BE2C (cell line): ENCODE results near the gene PITRM1.

Source experiments
- DNase-seq: peaks from one replicate; pipeline ENCODE4 v3.0.0-alpha.2; 2020
- H3K27me3 ChIP-seq: fragments of 250-450 bp; sonication (Bioruptor Pico); 2 replicates; pipeline ENCODE4 v1.5.1; 2020; ENCODE audit warnings: mild to moderate bottlenecking
- H3K36me3 ChIP-seq: fragments of 250-450 bp; sonication (Bioruptor Pico); 2 replicates; pipeline ENCODE4 v1.5.1; 2020; ENCODE audit warnings: mild to moderate bottlenecking
- H3K4me1 ChIP-seq: fragments of 250-450 bp; sonication (Bioruptor Pico); 2 replicates; pipeline ENCODE4 v1.5.1; 2020
- H3K4me3 ChIP-seq: 2 replicates; pipeline ENCODE4 v1.5.1; 2011; ENCODE audit warnings: low read depth, low read length
- H3K9me3 ChIP-seq: fragments of 250-450 bp; sonication (Bioruptor Pico); 2 replicates; pipeline ENCODE4 v1.5.1; 2020
- TF ChIP-seq, protein P1 (sequence below): IDR thresholded peaks from 2 replicates; pipeline ENCODE4 v1.5.1; 2012; ENCODE audit warnings: mild to moderate bottlenecking, low read depth, low read length

PITRM1 gene

DNA sequence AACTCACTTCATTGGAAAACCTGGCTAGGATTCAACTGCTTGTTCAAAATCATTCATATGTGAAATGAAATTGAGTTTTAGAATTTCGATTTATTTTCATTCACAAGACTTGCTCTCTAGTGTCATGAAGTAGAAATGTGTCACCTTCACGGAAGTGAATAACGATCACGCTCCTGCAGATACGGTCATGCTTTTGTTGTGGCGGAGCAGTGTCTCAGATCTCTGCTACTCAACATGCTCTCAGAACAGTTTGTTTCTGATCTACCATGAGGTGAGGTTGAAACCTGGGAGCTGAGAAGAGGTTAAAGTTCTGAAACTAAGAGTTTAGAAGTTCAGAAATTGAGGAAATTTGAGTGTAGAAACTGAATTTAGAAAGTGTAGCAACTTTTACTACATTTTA lies 13.8 kb upstream of the PITRM1 start:
- Histone ChIP-seq H3K4me3 (no peak overlapping the region), H3K27me3 (peaks cover 14% of the 10 kb centered on the region), H3K4me1 (no peaks in the 10 kb centered on the region), H3K36me3 (no peaks in the 10 kb centered on the region), H3K9me3 (no peaks in the 10 kb centered on the region)
- DNase-seq = no peak
- TF ChIP-seq, protein P1, sequence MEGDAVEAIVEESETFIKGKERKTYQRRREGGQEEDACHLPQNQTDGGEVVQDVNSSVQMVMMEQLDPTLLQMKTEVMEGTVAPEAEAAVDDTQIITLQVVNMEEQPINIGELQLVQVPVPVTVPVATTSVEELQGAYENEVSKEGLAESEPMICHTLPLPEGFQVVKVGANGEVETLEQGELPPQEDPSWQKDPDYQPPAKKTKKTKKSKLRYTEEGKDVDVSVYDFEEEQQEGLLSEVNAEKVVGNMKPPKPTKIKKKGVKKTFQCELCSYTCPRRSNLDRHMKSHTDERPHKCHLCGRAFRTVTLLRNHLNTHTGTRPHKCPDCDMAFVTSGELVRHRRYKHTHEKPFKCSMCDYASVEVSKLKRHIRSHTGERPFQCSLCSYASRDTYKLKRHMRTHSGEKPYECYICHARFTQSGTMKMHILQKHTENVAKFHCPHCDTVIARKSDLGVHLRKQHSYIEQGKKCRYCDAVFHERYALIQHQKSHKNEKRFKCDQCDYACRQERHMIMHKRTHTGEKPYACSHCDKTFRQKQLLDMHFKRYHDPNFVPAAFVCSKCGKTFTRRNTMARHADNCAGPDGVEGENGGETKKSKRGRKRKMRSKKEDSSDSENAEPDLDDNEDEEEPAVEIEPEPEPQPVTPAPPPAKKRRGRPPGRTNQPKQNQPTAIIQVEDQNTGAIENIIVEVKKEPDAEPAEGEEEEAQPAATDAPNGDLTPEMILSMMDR = no peak

DNA sequence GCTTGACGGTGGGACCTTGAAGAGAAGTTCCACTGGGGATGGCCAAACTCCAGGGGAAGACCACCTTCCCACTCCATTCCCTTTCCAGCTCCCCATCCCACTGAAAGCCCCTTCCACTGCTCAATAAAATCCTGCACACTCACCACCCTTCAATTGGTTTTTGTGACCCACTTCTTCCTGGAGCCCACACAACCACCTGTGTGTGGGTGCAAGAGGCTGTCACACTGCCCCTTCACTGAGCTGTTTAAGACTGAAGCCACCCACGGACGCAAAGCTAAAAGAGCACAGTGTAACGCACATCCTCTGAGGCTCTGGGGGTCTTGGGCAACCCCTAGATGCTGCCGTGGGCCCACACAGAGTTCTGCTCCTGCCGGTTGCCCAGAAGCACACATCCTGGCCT lies 12.8 kb upstream of the PITRM1 start:
- peaks cover 14% of the 10 kb centered on the region for H3K27me3 ChIP-seq
- TF ChIP-seq, protein P1 = no peak
- no peak for DNase-seq
- H3K9me3 ChIP-seq = no peaks in the 10 kb centered on the region
- no peak overlapping the region for H3K4me3 ChIP-seq
- H3K4me1 ChIP-seq = no peaks in the 10 kb centered on the region
- no peaks in the 10 kb centered on the region for H3K36me3 ChIP-seq

DNA sequence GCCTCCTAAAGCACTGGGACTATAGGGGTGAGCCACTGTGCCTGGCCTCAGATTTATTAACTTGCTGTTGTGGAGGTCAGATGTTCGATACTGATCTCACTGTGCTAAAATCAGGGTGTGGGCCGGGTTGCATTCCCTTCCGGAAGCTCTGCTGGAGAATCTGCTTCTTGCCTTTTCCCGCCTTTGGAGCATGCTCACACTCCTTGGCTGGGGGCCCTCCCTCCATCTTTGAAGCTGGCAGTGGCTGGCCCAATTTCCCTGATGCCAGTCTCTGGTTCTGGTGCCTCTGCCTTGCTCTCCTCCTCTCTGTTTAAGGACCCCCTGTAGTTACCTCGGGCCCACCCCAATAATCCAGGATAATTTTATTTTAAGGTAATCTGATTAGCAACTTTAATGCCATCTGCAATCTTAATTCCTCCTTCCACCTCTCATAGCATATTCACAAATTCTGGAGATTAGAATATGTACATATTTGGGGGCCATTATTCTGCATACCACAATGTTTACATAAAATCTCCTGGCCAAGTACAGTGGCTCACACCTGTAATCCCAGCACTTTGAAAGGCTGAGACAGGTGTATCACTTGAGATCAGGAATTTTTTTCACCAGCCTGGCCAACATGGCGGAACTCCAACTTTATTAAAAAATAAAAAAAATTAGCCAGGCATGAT lies 7.9 kb upstream of the PITRM1 start:
- Histone ChIP-seq H3K4me3 (no peak overlapping the region), H3K36me3 (no peaks in the 10 kb centered on the region), H3K27me3 (peaks cover 22% of the 10 kb centered on the region), H3K4me1 (no peaks in the 10 kb centered on the region), H3K9me3 (no peaks in the 10 kb centered on the region)
- no peak for DNase-seq
- TF ChIP-seq, protein P1 = no peak

DNA sequence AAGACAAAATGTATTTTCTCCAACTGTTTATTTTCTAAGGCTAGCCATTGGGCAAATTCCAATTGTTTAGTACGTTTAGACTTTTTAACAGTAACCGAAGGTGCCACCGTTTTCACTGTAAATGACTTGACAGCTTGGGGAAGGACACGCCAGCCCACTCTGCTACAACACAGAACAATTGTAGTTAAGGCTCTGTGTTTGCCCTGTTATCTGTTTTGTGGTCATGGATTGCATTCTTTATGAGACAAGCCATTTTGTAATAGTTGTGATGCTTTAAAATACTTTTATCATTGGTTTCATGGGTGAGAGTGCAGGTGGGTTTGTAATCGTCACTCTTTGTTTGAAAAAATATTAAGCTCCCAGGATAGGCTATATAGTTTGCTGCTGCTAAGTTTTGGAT lies 6.6 kb upstream of the PITRM1 start:
- H3K36me3 ChIP-seq = no peaks in the 10 kb centered on the region
- TF ChIP-seq, protein P1 = no peak
- no peaks in the 10 kb centered on the region for H3K9me3 ChIP-seq
- no peak overlapping the region for H3K4me3 ChIP-seq
- no peak for DNase-seq
- H3K27me3 ChIP-seq = peaks cover 28% of the 10 kb centered on the region
- H3K4me1 ChIP-seq = no peaks in the 10 kb centered on the region

DNA sequence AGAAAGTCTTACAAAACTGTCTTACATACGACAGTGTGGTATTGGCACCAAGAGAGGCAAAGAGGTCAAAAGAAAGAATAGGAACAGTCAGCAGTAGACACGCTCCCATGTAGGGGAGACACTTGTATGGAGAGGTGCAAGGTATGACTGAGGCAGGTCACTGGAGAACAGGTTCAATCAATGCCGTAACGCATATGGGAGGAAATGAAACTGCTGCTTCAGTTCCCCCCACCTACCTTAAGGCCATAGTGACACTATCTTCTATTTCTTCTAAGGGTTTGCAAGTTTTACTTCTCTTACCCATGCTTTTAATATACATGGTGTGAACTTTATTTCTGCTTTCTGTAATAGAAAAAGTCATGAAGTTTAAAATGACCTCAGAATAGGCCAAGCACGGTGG lies 5.5 kb upstream of the PITRM1 start:
- DNase-seq = no peak
- no peaks in the 10 kb centered on the region for H3K36me3 ChIP-seq
- peaks cover 19% of the 10 kb centered on the region for H3K27me3 ChIP-seq

DNA sequence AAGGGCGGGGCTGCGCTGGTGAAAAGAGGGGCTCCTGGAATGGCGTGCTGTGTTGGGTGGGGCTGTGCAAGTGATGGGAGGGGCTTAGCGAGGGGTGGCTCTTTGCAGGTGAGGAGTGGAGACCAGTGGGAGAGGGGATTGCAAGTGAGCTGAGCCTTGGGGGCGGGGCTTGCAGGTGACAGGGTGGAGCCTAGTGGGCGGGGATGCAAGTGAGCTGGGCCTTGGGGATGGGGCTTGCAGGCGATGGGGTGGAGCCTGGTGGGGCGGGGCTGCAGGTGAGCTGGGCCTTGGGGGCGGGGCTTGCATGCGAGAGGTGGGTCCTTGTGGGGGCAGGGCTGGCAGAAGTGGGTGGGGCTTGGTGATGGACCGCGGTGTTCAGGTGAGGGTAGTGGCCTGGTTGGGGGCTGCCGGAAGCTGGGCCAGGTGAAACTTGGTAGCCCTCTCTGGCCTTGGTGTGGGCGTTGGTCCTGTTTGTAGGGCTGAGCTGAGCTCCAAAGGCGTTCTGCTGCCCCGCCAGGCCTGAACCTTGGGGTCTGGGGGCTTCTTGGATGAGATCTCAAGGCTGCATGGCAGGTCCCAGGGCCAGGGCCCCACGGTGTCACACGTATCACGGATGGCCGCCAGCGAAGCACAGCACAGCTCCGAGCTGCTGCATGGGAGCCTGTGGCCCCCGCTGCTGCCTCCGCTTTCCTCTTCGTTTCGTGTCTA lies 743 bp upstream of the PITRM1 start:
- Histone ChIP-seq H3K4me1 (no peaks in the 10 kb centered on the region), H3K9me3 (no peaks in the 10 kb centered on the region), H3K36me3 (no peaks in the 10 kb centered on the region), H3K27me3 (peaks cover 14% of the 10 kb centered on the region; the same call in 1 of the 2 replicates), H3K4me3 (peak overlapping the region; percentile 43)
- no peak for DNase-seq
- TF ChIP-seq, protein P1 = no peak

More for the DNA sequence above, 5.5 kb upstream of the PITRM1 start:
- TF ChIP-seq, protein P1 = no peak
- no peaks in the 10 kb centered on the region for H3K9me3 ChIP-seq
- no peak overlapping the region for H3K4me3 ChIP-seq
- H3K4me1 ChIP-seq = no peaks in the 10 kb centered on the region
